NB4 (cell line): ENCODE results near the gene FAU.

Source experiments
- DNase-seq: peaks from one replicate; pipeline ENCODE4 v3.0.0; 2010; ENCODE audit warnings: low read depth
- H3K4me3 ChIP-seq: one replicate; pipeline ENCODE4 v1.5.1; 2011; ENCODE audit warnings: mild to moderate bottlenecking, low read depth, low read length, moderate library complexity
- CTCF ChIP-seq: IDR thresholded peaks from one replicate; pipeline ENCODE4 v1.5.1; 2012; ENCODE audit warnings: low read depth, low read length
- MAX ChIP-seq: IDR thresholded peaks from 2 replicates; pipeline ENCODE4 v1.6.1; 2011; ENCODE audit warnings: low read depth, low read length
- MYC ChIP-seq: IDR thresholded peaks from 2 replicates; pipeline ENCODE4 v1.6.1; 2011; ENCODE audit warnings: low read depth, low read length
- POLR2A ChIP-seq: IDR thresholded peaks from 2 replicates; pipeline ENCODE4 v1.6.1; 2011; ENCODE audit warnings: mild to moderate bottlenecking; ENCODE audit not compliant: insufficient read length; ENCODE audit errors: extremely low read depth

FAU gene

GRCh38 chr11:65100674-65101350 is 21.1 kb downstream of the FAU start:
- DNase-seq: no peak
- H3K4me3 ChIP-seq: no peak overlapping the region
- TF ChIP-seq CTCF: peak; percentile 11
- no peak for TF ChIP-seq MYC
- no peak for TF ChIP-seq POLR2A
- no peak for TF ChIP-seq MAX

- TF ChIP-seq MYC (no peak), MAX (no peak), CTCF (no peak), POLR2A (no peak)
- peak overlapping the region; percentile 92 for H3K4me3 ChIP-seq
- DNase-seq: no peak
Observed at GRCh38 chr11:65096926-65097325, 25.0 kb downstream of the FAU start.

- H3K4me3 ChIP-seq: peak within 1 kb of the TSS; percentile 92
- peak; percentile 95 for DNase-seq
- TF ChIP-seq POLR2A (peak; percentile 78), MYC (peak; percentile 90), CTCF (no peak), MAX (peak; percentile 69)
Observed at GRCh38 chr11:65095974-65096806, 25.7 kb downstream of the FAU start, which contains the start of gene VPS51. Gene VPS51 (plus strand): TSS chr11:65096214. CDS start chr11:65096251, 37 bp downstream.

- no peak for DNase-seq
- TF ChIP-seq CTCF (no peak), MAX (no peak), POLR2A (no peak), MYC (no peak)
- peak overlapping the region; percentile 92 for H3K4me3 ChIP-seq
Observed at GRCh38 chr11:65095427-65095826, 26.5 kb downstream of the FAU start.

GRCh38 chr11:65090628-65091027 is 31.3 kb downstream of the FAU start:
- no peak overlapping the region for H3K4me3 ChIP-seq
- TF ChIP-seq CTCF: no peak
- TF ChIP-seq MAX: no peak
- no peak for TF ChIP-seq POLR2A
- TF ChIP-seq MYC: no peak
- no peak for DNase-seq
